Measurements from ENCODE around the gene LYL1.

DNA sequence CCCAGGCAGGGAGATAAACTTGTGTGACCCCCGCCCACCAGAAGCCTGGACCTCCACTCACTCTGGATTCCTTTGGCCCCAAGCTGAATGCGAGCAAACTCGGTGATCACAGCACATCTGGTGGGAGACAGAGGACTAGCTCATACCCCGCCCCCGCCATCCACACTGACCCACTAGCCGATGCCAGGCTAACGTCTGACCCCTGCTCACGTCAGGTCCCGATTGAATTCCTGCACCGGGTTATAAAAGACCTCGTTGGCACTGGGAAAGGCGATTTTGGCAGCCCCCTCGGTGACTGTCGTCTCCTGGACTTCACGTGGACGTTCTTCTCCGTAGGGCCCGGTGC is 13.3 kb upstream of the LYL1 start:
- TF ChIP-seq, protein P1, sequence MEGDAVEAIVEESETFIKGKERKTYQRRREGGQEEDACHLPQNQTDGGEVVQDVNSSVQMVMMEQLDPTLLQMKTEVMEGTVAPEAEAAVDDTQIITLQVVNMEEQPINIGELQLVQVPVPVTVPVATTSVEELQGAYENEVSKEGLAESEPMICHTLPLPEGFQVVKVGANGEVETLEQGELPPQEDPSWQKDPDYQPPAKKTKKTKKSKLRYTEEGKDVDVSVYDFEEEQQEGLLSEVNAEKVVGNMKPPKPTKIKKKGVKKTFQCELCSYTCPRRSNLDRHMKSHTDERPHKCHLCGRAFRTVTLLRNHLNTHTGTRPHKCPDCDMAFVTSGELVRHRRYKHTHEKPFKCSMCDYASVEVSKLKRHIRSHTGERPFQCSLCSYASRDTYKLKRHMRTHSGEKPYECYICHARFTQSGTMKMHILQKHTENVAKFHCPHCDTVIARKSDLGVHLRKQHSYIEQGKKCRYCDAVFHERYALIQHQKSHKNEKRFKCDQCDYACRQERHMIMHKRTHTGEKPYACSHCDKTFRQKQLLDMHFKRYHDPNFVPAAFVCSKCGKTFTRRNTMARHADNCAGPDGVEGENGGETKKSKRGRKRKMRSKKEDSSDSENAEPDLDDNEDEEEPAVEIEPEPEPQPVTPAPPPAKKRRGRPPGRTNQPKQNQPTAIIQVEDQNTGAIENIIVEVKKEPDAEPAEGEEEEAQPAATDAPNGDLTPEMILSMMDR (conservative IDR thresholded peaks at IDR 0.05; ENCODE audit: low read depth, low read length) = no peak
- TF ChIP-seq SMC3 (IDR thresholded peaks at IDR 0.05; ENCODE audit: low read depth, low read length) (no peak), CEBPB (IDR thresholded peaks at IDR 0.05; ENCODE audit: low read depth, low read length) (no peak), FOS (IDR thresholded peaks at IDR 0.05; ENCODE audit: low read depth, low read length) (no peak), MXI1 (IDR thresholded peaks at IDR 0.05; ENCODE audit: borderline replicate concordance, low read depth, low read length) (no peak), POLR2A (IDR thresholded peaks at IDR 0.05; ENCODE audit: low read depth, low read length) (peak; percentile 54), RAD21 (IDR thresholded peaks at IDR 0.05; ENCODE audit: low read length) (no peak), RFX5 (IDR thresholded peaks at IDR 0.05; ENCODE audit: low read depth, low read length) (no peak), NFE2L2 (IDR thresholded peaks at IDR 0.05; ENCODE audit: low read depth, low read length) (no peak)
